HG03354 (cell line): ENCODE results near the gene LRRC23.
"Not testable (repeated sequence)": the region's sequence is repeated elsewhere in the genome, so short reads cannot be mapped to it uniquely, and the experiment has no call there.

Source experiments
- ATAC-seq: cut with Tn5 transposase; IDR thresholded peaks from one replicate; pipeline ENCODE4 v1.9.1; 2021; ENCODE audit warnings: mild to moderate bottlenecking; ENCODE audit not compliant: unreplicated experiment, poor library complexity, severe bottlenecking

The LRRC23 gene

GRCh38 chr12:6899837-6900519 lies 4.6 kb upstream of the LRRC23 start:
- no peak for ATAC-seq

- no peak for ATAC-seq
Measured at GRCh38 chr12:6902448-6902847, 2.2 kb upstream of the LRRC23 start.

GRCh38 chr12:6903722-6904121 lies 900 bp upstream of the LRRC23 start:
- ATAC-seq = no peak

- no peak for ATAC-seq
Measured at GRCh38 chr12:6905414-6906040, 905 bp downstream of the LRRC23 start.

GRCh38 chr12:6908141-6908540 lies 3.5 kb downstream of the LRRC23 start:
- not testable (repeated sequence) for ATAC-seq

- no peak for ATAC-seq
Measured at GRCh38 chr12:6909421-6910145, 5.0 kb downstream of the LRRC23 start.

GRCh38 chr12:6912164-6912935 lies 7.7 kb downstream of the LRRC23 start:
- no peak for ATAC-seq

- peak; percentile 83 for ATAC-seq
Measured at GRCh38 chr12:6914246-6914946, 9.8 kb downstream of the LRRC23 start, which contains the start of gene ENO2. Gene ENO2, plus strand, starts transcription at chr12:6914580. Its CDS starts 1,253 bp downstream, at chr12:6915833.

GRCh38 chr12:6914947-6915788 lies 10.5 kb downstream of the LRRC23 start:
- ATAC-seq = peak; percentile 23

GRCh38 chr12:6915789-6916285 lies 11.2 kb downstream of the LRRC23 start:
- no peak for ATAC-seq

- ATAC-seq = no peak
Measured at GRCh38 chr12:6916426-6917200, 12.0 kb downstream of the LRRC23 start.

GRCh38 chr12:6917491-6918231 lies 13.0 kb downstream of the LRRC23 start:
- ATAC-seq = no peak

- ATAC-seq = no peak
Measured at GRCh38 chr12:6919588-6919987, 15.0 kb downstream of the LRRC23 start.

GRCh38 chr12:6921539-6921938 lies 16.9 kb downstream of the LRRC23 start:
- ATAC-seq = no peak

GRCh38 chr12:6921996-6922946 lies 17.6 kb downstream of the LRRC23 start:
- peak; percentile 37 for ATAC-seq
